BE2C (cell line): ENCODE results near the gene PHLDB1.
A peak's percentile ranks its signal among the peaks of the same experiment; 100 is the strongest.

Source experiments
- DNase-seq: peaks from one replicate; pipeline ENCODE4 v3.0.0-alpha.2; 2020
- H3K27me3 ChIP-seq: fragments of 250-450 bp; sonication (Bioruptor Pico); 2 replicates; pipeline ENCODE4 v1.5.1; 2020; ENCODE audit warnings: mild to moderate bottlenecking
- H3K36me3 ChIP-seq: fragments of 250-450 bp; sonication (Bioruptor Pico); 2 replicates; pipeline ENCODE4 v1.5.1; 2020; ENCODE audit warnings: mild to moderate bottlenecking
- H3K4me1 ChIP-seq: fragments of 250-450 bp; sonication (Bioruptor Pico); 2 replicates; pipeline ENCODE4 v1.5.1; 2020
- H3K4me3 ChIP-seq: 2 replicates; pipeline ENCODE4 v1.5.1; 2011; ENCODE audit warnings: low read depth, low read length
- H3K9me3 ChIP-seq: fragments of 250-450 bp; sonication (Bioruptor Pico); 2 replicates; pipeline ENCODE4 v1.5.1; 2020
- TF ChIP-seq, protein P1 (sequence below): IDR thresholded peaks from 2 replicates; pipeline ENCODE4 v1.5.1; 2012; ENCODE audit warnings: mild to moderate bottlenecking, low read depth, low read length

The PHLDB1 gene

GRCh38 chr11:118705111-118705741 lies 97.8 kb downstream of the PHLDB1 start:
- Histone ChIP-seq H3K4me1 (peaks cover 9% of the 10 kb centered on the region), H3K9me3 (no peaks in the 10 kb centered on the region), H3K36me3 (no peaks in the 10 kb centered on the region), H3K27me3 (no peaks in the 10 kb centered on the region), H3K4me3 (no peak overlapping the region)
- TF ChIP-seq, protein P1, sequence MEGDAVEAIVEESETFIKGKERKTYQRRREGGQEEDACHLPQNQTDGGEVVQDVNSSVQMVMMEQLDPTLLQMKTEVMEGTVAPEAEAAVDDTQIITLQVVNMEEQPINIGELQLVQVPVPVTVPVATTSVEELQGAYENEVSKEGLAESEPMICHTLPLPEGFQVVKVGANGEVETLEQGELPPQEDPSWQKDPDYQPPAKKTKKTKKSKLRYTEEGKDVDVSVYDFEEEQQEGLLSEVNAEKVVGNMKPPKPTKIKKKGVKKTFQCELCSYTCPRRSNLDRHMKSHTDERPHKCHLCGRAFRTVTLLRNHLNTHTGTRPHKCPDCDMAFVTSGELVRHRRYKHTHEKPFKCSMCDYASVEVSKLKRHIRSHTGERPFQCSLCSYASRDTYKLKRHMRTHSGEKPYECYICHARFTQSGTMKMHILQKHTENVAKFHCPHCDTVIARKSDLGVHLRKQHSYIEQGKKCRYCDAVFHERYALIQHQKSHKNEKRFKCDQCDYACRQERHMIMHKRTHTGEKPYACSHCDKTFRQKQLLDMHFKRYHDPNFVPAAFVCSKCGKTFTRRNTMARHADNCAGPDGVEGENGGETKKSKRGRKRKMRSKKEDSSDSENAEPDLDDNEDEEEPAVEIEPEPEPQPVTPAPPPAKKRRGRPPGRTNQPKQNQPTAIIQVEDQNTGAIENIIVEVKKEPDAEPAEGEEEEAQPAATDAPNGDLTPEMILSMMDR, result no peak
- DNase-seq, result no peak

GRCh38 chr11:118705791-118706545 lies 98.6 kb downstream of the PHLDB1 start:
- Histone ChIP-seq H3K27me3 (no peaks in the 10 kb centered on the region), H3K4me1 (peaks cover 9% of the 10 kb centered on the region), H3K36me3 (no peaks in the 10 kb centered on the region), H3K9me3 (no peaks in the 10 kb centered on the region), H3K4me3 (no peak overlapping the region)
- TF ChIP-seq, protein P1, result no peak
- peak; percentile 29 for DNase-seq

- no peaks in the 10 kb centered on the region for H3K36me3 ChIP-seq
- no peaks in the 10 kb centered on the region for H3K9me3 ChIP-seq
- peaks cover 9% of the 10 kb centered on the region for H3K4me1 ChIP-seq
- DNase-seq, result no peak
- H3K27me3 ChIP-seq, result no peaks in the 10 kb centered on the region
- TF ChIP-seq, protein P1, result no peak
- H3K4me3 ChIP-seq, result no peak overlapping the region
These were observed 99.1 kb downstream of the PHLDB1 start for GRCh38 chr11:118706546-118706825.
